RWPE2 (cell line): ENCODE results near the gene EPB41.

Experiments
- ATAC-seq: fragments of 200-7000 bp; cut with Tn5 transposase; 3 replicates; pipeline ENCODE4 v1.9.1; 2021; ENCODE audit warnings: low read depth
- DNase-seq: peaks from one replicate; pipeline ENCODE4 v3.0.0-alpha.2; 2020; ENCODE audit warnings: low spot score
- H3K27ac ChIP-seq: fragments of 450-650 bp; 2 replicates; pipeline ENCODE4 v1.5.1; 2017; ENCODE audit warnings: mild to moderate bottlenecking; ENCODE audit not compliant: poor library complexity, severe bottlenecking
- H3K27me3 ChIP-seq: fragments of 250-450 bp; sonication (Bioruptor Pico); 2 replicates; pipeline ENCODE4 v1.5.1; 2021; ENCODE audit warnings: mild to moderate bottlenecking, moderate library complexity; ENCODE audit not compliant: insufficient read depth, poor library complexity, severe bottlenecking
- H3K36me3 ChIP-seq: fragments of 250-450 bp; sonication (Bioruptor Pico); 2 replicates; pipeline ENCODE4 v1.5.1; 2020; ENCODE audit warnings: low read depth, mild to moderate bottlenecking, moderate library complexity
- H3K4me1 ChIP-seq: fragments of 250-450 bp; sonication (Bioruptor Pico); 2 replicates; pipeline ENCODE4 v1.5.1; 2021; ENCODE audit warnings: mild to moderate bottlenecking, moderate library complexity; ENCODE audit not compliant: insufficient read depth, poor library complexity, severe bottlenecking
- H3K4me3 ChIP-seq: fragments of 250-450 bp; sonication (Bioruptor Pico); 2 replicates; pipeline ENCODE4 v1.5.1; 2021; ENCODE audit warnings: mild to moderate bottlenecking, moderate library complexity; ENCODE audit not compliant: severe bottlenecking
- H3K9me3 ChIP-seq: fragments of 250-450 bp; sonication (Bioruptor Pico); 2 replicates; pipeline ENCODE4 v1.5.1; 2021; ENCODE audit warnings: mild to moderate bottlenecking, moderate library complexity; ENCODE audit not compliant: severe bottlenecking
- CTCF ChIP-seq: fragments of 450-650 bp; IDR thresholded peaks from one replicate; pipeline ENCODE4 v1.5.1; 2017; ENCODE audit warnings: mild to moderate bottlenecking, moderate library complexity; ENCODE audit not compliant: poor library complexity, severe bottlenecking

The EPB41 gene

GRCh38 chr1:28981210-28981609 lies 66.8 kb downstream of the EPB41 start:
- Histone ChIP-seq H3K4me1 (no peaks in the 10 kb centered on the region), H3K27me3 (no peaks in the 10 kb centered on the region), H3K36me3 (no peaks in the 10 kb centered on the region), H3K4me3 (no peak overlapping the region), H3K9me3 (no peaks in the 10 kb centered on the region), H3K27ac (no peak overlapping the region)
- TF ChIP-seq CTCF, result no peak
- DNase-seq (no peak), ATAC-seq (no peak)

GRCh38 chr1:28982198-28982597 lies 67.8 kb downstream of the EPB41 start:
- no peak for TF ChIP-seq CTCF
- Histone ChIP-seq H3K4me1 (no peaks in the 10 kb centered on the region), H3K4me3 (no peak overlapping the region), H3K27ac (no peak overlapping the region), H3K36me3 (no peaks in the 10 kb centered on the region), H3K9me3 (no peaks in the 10 kb centered on the region), H3K27me3 (no peaks in the 10 kb centered on the region)
- ATAC-seq (no peak), DNase-seq (no peak)

GRCh38 chr1:28983091-28983490 lies 68.7 kb downstream of the EPB41 start:
- no peak overlapping the region for H3K27ac ChIP-seq
- ATAC-seq, result no peak

GRCh38 chr1:28983509-28984310 lies 69.3 kb downstream of the EPB41 start:
- Histone ChIP-seq H3K4me3 (no peak overlapping the region), H3K36me3 (no peaks in the 10 kb centered on the region), H3K27ac (no peak overlapping the region), H3K9me3 (no peaks in the 10 kb centered on the region), H3K27me3 (no peaks in the 10 kb centered on the region), H3K4me1 (no peaks in the 10 kb centered on the region)
- TF ChIP-seq CTCF, result no peak
- DNase-seq (no peak), ATAC-seq (no peak)

More at GRCh38 chr1:28983091-28983490, 68.7 kb downstream of the EPB41 start:
- no peak for DNase-seq
- H3K27me3 ChIP-seq, result no peaks in the 10 kb centered on the region
- H3K36me3 ChIP-seq, result no peaks in the 10 kb centered on the region
- H3K4me3 ChIP-seq, result no peak overlapping the region
- TF ChIP-seq CTCF, result no peak
- no peaks in the 10 kb centered on the region for H3K4me1 ChIP-seq
- H3K9me3 ChIP-seq, result no peaks in the 10 kb centered on the region

GRCh38 chr1:28984311-28984684 lies 69.9 kb downstream of the EPB41 start:
- ATAC-seq (no peak), DNase-seq (no peak)
- H3K9me3 ChIP-seq, result no peaks in the 10 kb centered on the region
- no peak overlapping the region for H3K27ac ChIP-seq
- H3K27me3 ChIP-seq, result no peaks in the 10 kb centered on the region
- TF ChIP-seq CTCF, result no peak
- no peaks in the 10 kb centered on the region for H3K4me1 ChIP-seq
- H3K4me3 ChIP-seq, result no peak overlapping the region
- no peaks in the 10 kb centered on the region for H3K36me3 ChIP-seq
